GM23338 (cell line): ENCODE results near the gene SNTG2. TPM values are rescaled to one million over a fixed set of nuclear protein-coding genes. Genes with fewer than 3 reads are reported as not detected.

Experiments
- ATAC-seq: fragments of 200-7000 bp; cut with Tn5 transposase; 3 replicates; pipeline ENCODE4 v1.9.1; 2020
- DNase-seq: peaks from one replicate; pipeline ENCODE4 v3.0.0-alpha.2; 2015; ENCODE audit warnings: low spot score
- H2AFZ ChIP-seq: fragments of 200-600 bp; sonication (generic); 2 replicates; pipeline ENCODE4 v1.8.0; 2016; ENCODE audit warnings: antibody characterized with exemption, mild to moderate bottlenecking, moderate library complexity
- H3F3A ChIP-seq: fragments of 200-600 bp; sonication (generic); replicated peaks from 2 replicates; pipeline ENCODE4 v1.8.0; 2017; ENCODE audit warnings: antibody characterized with exemption, mixed run types, low read depth
- H3K27ac ChIP-seq: fragments of 200-600 bp; sonication (generic); 2 replicates; pipeline ENCODE4 v1.6.1; 2016; ENCODE audit warnings: low read depth
- H3K27me3 ChIP-seq: fragments of 200-600 bp; sonication (generic); 2 replicates; pipeline ENCODE4 v1.8.0; 2016; ENCODE audit warnings: mild to moderate bottlenecking, mixed run types, moderate library complexity; ENCODE audit not compliant: insufficient read depth
- H3K36me3 ChIP-seq: fragments of 200-600 bp; sonication (generic); 2 replicates; pipeline ENCODE4 v1.8.0; 2016; ENCODE audit warnings: mild to moderate bottlenecking; ENCODE audit not compliant: insufficient read depth
- H3K4me1 ChIP-seq: fragments of 200-600 bp; sonication (generic); 2 replicates; pipeline ENCODE4 v1.8.0; 2016; ENCODE audit warnings: mild to moderate bottlenecking, moderate library complexity; ENCODE audit not compliant: insufficient read depth
- H3K4me2 ChIP-seq: fragments of 200-600 bp; sonication (generic); 2 replicates; pipeline ENCODE4 v1.7.1; 2017; ENCODE audit warnings: mixed run types
- H3K4me3 ChIP-seq: fragments of 200-600 bp; sonication (generic); 2 replicates; pipeline ENCODE4 v1.6.1; 2016; ENCODE audit warnings: mixed run types
- H3K79me2 ChIP-seq: fragments of 200-600 bp; sonication (generic); replicated peaks from 2 replicates; pipeline ENCODE4 v1.8.0; 2017; ENCODE audit warnings: mild to moderate bottlenecking; ENCODE audit not compliant: insufficient read depth
- H3K9me2 ChIP-seq: fragments of 200-600 bp; sonication (generic); 2 replicates; pipeline ENCODE4 v1.8.0; 2017; ENCODE audit not compliant: insufficient read depth
- H4K20me1 ChIP-seq: fragments of 200-600 bp; sonication (generic); replicated peaks from 2 replicates; pipeline ENCODE4 v1.8.0; 2017; ENCODE audit warnings: mild to moderate bottlenecking; ENCODE audit not compliant: insufficient read depth
- H3K27ac Mint-ChIP-seq: 2 replicates; pipeline ENCODE4 v1.8.0; 2020; ENCODE audit warnings: inconsistent platforms, mild to moderate bottlenecking, moderate library complexity, mixed read lengths
- H3K27me3 Mint-ChIP-seq: 3 replicates; pipeline ENCODE4 v1.8.0; 2022; ENCODE audit warnings: low read depth, mild to moderate bottlenecking, moderate library complexity, mixed read lengths, inconsistent platforms; ENCODE audit not compliant: insufficient read depth, poor library complexity
- H3K36me3 Mint-ChIP-seq: 3 replicates; pipeline ENCODE4 v1.8.0; 2021; ENCODE audit warnings: low read depth, mild to moderate bottlenecking, inconsistent platforms, moderate library complexity, mixed read lengths
- H3K4me1 Mint-ChIP-seq: 3 replicates; pipeline ENCODE4 v1.8.0; 2020; ENCODE audit warnings: mild to moderate bottlenecking, inconsistent platforms, mixed read lengths
- H3K4me3 Mint-ChIP-seq: 3 replicates; pipeline ENCODE4 v1.8.0; 2021; ENCODE audit warnings: moderate library complexity, mild to moderate bottlenecking, inconsistent platforms, mixed read lengths
- H3K9me3 Mint-ChIP-seq: 3 replicates; pipeline ENCODE4 v1.8.0; 2020; ENCODE audit warnings: moderate library complexity, mild to moderate bottlenecking, inconsistent platforms, mixed read lengths
- CREB1 ChIP-seq: fragments of 250-450 bp; sonication (Bioruptor Pico); IDR thresholded peaks from 2 replicates; pipeline ENCODE4 v1.5.0; 2020; ENCODE audit warnings: low read depth, mild to moderate bottlenecking, moderate library complexity
- CTCF ChIP-seq, 2 experiments: fragments of 200-600 bp in 1 of 2; sonication (generic) in 1 of 2; conservative IDR thresholded peaks; 2 replicates each; pipeline versions ENCODE4 v1.5.1 to v1.6.1; 2016 to 2017; ENCODE audit warnings: antibody characterized with exemption in 2 of 2, low read depth in 2 of 2, mild to moderate bottlenecking in 2 of 2, moderate library complexity in 1 of 2
- ETS1 ChIP-seq: IDR thresholded peaks from 2 replicates; pipeline ENCODE4 v1.6.1; 2016; ENCODE audit warnings: antibody characterized with exemption
- EZH2 ChIP-seq: fragments of 200-600 bp; sonication (generic); IDR thresholded peaks from one replicate; pipeline ENCODE4 v1.8.0; 2017; ENCODE audit warnings: antibody characterized with exemption, mild to moderate bottlenecking, low read depth; ENCODE audit not compliant: unreplicated experiment
- EZH2phosphoT487 ChIP-seq: fragments of 200-600 bp; sonication (generic); IDR thresholded peaks from one replicate; pipeline ENCODE4 v1.8.1; 2018; ENCODE audit warnings: antibody characterized with exemption; ENCODE audit not compliant: unreplicated experiment
- JUNB ChIP-seq: IDR thresholded peaks from one replicate; pipeline ENCODE4 v1.6.1; 2016; ENCODE audit warnings: antibody characterized with exemption; ENCODE audit not compliant: unreplicated experiment
- NANOG ChIP-seq: IDR thresholded peaks from 2 replicates; pipeline ENCODE4 v1.6.1; 2016; ENCODE audit warnings: antibody characterized with exemption, borderline replicate concordance
- POLR2AphosphoS5 ChIP-seq: IDR thresholded peaks from 2 replicates; pipeline ENCODE4 v1.6.1; 2016; ENCODE audit warnings: antibody characterized with exemption, low read depth
- REST ChIP-seq: IDR thresholded peaks from one replicate; pipeline ENCODE4 v1.6.1; 2018; ENCODE audit warnings: antibody characterized with exemption; ENCODE audit not compliant: unreplicated experiment
- STAT1 ChIP-seq: IDR thresholded peaks from one replicate; pipeline ENCODE4 v1.6.1; 2016; ENCODE audit warnings: antibody characterized with exemption; ENCODE audit not compliant: unreplicated experiment
- ZNF114 ChIP-seq: fragments of 250-450 bp; sonication (Bioruptor Pico); IDR thresholded peaks from 2 replicates; pipeline ENCODE4 v1.5.0; 2020; ENCODE audit warnings: mild to moderate bottlenecking, moderate library complexity
- ZNF331 ChIP-seq: fragments of 250-450 bp; sonication (Bioruptor Pico); IDR thresholded peaks from 2 replicates; pipeline ENCODE4 v1.5.0; 2020; ENCODE audit warnings: low read depth, mild to moderate bottlenecking, moderate library complexity
- ZNF462 ChIP-seq: fragments of 250-450 bp; sonication (Bioruptor Pico); IDR thresholded peaks from 2 replicates; pipeline ENCODE4 v1.5.0; 2020; ENCODE audit warnings: mild to moderate bottlenecking, moderate library complexity
- polyA plus RNA-seq: library from polyadenylated mRNA; unstranded; fragments of >200 nt; fragmentation: Nextera tagmentation; extraction: Ambion mirVana; gene quantifications from 2 replicates; pipeline ENCODE4 v1.2.1, GENCODE V29; 2016
- total RNA-seq: library from RNA; depleted of rRNA; stranded (reverse); fragments of >200 nt; shearing (Covaris generic); gene quantifications from 2 replicates; pipeline ENCODE4 v1.2.3, GENCODE V29; 2014

Gene SNTG2
- total and polyA plus RNA-seq, 2 experiments from 2014 or later, result 27.5 to 60.4 TPM

GRCh38 chr2:1348789-1349188, 398.1 kb downstream of the SNTG2 start:
- H3K4me2 ChIP-seq, result no peak overlapping the region
- no peaks in the 10 kb centered on the region for H3F3A ChIP-seq
- no peak overlapping the region for H3K4me3 Mint-ChIP-seq
- H3K9me2 ChIP-seq, result no peaks in the 10 kb centered on the region
- peaks cover 16% of the 10 kb centered on the region; the same call in 2 of the 3 replicates for H3K9me3 Mint-ChIP-seq
- H3K27ac Mint-ChIP-seq, result no peak overlapping the region
- no peaks in the 10 kb centered on the region for H3K27me3 ChIP-seq
- peaks cover 12% of the 10 kb centered on the region for H3K36me3 Mint-ChIP-seq
- no peak overlapping the region for H3K4me3 ChIP-seq
- no peaks in the 10 kb centered on the region for H3K36me3 ChIP-seq
- H3K27ac ChIP-seq, result no peak overlapping the region
- ATAC-seq, result no peak
- TF ChIP-seq EZH2 (no peak), EZH2phosphoT487 (no peak), REST (no peak), ZNF114 (no peak), CTCF (conservative IDR thresholded peaks at IDR 0.05; ENCODE audit: low read depth in 2 of 2) (no peak), CREB1 (CRISPR knock-in tag) (no peak), ZNF331 (CRISPR knock-in tag) (no peak), ETS1 (no peak), NANOG (no peak), ZNF462 (CRISPR knock-in tag) (no peak), POLR2AphosphoS5 (no peak), STAT1 (no peak), JUNB (no peak)
- no peak overlapping the region for H2AFZ ChIP-seq
- H3K4me1 Mint-ChIP-seq, result peaks cover 8% of the 10 kb centered on the region
- DNase-seq, result no peak
- H3K27me3 Mint-ChIP-seq, result peaks cover 2% of the 10 kb centered on the region
- no peaks in the 10 kb centered on the region for H3K79me2 ChIP-seq
- H3K4me1 ChIP-seq, result peaks cover 3% of the 10 kb centered on the region; the same call in 1 of the 2 replicates
- H4K20me1 ChIP-seq, result no peaks in the 10 kb centered on the region
